Measurements from ENCODE around the gene PRR33. TPM values are rescaled to one million over a fixed set of nuclear protein-coding genes. Genes with fewer than 3 reads are reported as not detected.
"Not testable (repeated sequence)": the region's sequence is repeated elsewhere in the genome, so short reads cannot be mapped to it uniquely, and the experiment has no call there.

Gene PRR33
- polyA plus RNA-seq, 6 donors from 2014 or later: 0.08 to 0.44 (median 0.16) TPM; not detected in 2

DNA sequence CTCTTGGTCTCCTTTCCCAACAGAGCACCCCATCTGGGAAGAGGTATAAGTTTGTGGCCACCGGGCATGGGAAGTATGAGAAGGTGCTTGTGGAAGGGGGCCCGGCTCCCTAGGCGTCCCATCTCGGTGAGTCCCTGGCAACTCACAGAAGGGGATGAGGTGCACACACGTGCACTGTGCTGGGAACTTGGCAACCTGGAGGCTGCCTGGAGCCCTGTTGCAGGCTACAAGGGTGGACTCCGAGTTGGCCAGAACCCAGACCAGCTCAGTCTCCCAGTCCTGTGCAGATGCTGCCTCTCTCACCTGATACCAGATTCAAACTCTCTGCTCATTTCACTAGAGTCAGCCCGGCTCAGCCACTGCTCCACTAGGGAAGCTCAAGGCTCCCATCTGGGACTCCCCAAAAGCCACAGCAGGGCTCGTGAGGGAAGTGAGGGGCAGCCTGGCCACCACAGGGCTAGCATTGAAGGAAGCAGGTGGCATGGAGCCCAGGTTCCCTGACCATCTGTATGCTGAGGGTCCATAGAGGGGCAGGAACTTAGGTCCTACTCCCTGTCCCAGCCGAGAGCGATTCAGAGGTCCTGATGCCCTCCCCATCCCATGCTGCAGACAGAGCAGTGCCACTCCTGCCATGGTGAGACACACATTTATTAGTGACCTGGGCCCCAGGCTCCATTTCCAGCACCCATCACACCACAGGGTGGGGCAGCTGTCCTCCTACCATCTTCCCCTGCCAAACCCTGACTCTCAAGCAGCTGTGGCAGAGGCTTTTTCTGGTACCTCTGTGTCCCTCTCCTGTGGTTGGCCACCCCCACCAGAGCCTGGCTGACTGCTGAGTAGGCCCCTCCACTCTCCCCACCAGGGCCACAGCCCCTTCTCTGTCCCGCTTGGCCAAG is 4.0 kb downstream of the PRR33 start:
- DNase-seq (no peak), ATAC-seq (ENCODE audit: low read depth in 2 of 2) (no peak)
- Mint-ChIP-seq H3K27me3 (no peaks in the 10 kb centered on the region), H3K9me3 (peaks cover 0 to under 1% (median 0%) of the 10 kb centered on the region in 7 donors), H3K4me1 (peaks cover 17 to 37% (median 35%) of the 10 kb centered on the region in 3 donors), H3K27ac (peak overlapping the region in 3 of 6 donors; percentile 73 to 78 (median 76)), H3K36me3 (peaks cover 0 to 4% of the 10 kb centered on the region in 2 donors), H3K4me3 (peak overlapping the region in 2 of 8 donors; percentile 41 to 42)

DNA sequence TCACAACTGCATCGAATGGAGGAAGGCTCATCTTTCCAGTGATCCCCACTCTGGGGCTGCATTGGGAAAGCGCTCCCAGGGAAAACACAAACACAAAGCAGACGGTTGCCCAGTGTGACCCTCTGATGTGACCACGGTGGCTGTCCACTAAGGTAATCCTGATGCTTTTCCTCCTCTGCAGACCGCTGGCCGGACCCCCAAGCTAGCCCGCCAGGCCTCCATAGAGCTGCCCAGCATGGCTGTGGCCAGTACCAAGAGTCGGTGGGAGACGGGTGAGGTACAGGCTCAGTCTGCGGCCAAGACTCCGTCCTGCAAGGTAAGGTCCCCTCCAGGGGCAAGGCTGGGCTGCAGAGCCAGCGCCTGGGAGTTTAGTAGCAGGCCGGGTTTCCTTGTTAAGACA is 5.1 kb downstream of the PRR33 start:
- not testable (repeated sequence) for H3K4me3 Mint-ChIP-seq; H3K27me3 Mint-ChIP-seq; H3K36me3 Mint-ChIP-seq; H3K9me3 Mint-ChIP-seq; DNase-seq; ATAC-seq (ENCODE audit: low read depth in 2 of 2)
- Mint-ChIP-seq H3K27ac (peak overlapping the region in 1 of 6 donors; percentile 33), H3K4me1 (peaks cover 13 to 39% (median 31%) of the 10 kb centered on the region in 3 donors)

DNA sequence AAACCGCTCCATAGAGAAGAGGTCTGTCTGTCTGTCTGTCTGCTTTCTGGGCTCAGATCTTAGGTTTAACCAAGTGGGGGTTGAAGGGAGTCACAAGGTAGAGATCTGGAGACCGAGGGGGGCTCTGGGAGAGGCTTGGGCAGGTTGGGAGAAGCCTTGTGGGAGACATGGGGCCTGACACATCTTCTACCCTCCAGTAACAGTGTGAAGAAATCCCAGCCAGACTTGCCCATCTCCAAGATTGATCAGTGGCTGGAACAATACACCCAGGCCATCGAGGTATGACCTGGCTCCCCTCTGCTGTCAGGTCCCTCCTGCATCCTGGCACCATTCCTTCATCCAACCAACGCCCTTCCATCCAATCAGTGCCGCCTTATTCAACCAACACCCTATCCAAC is 7.4 kb downstream of the PRR33 start:
- peaks cover 17 to 39% (median 38%) of the 10 kb centered on the region in 3 donors for H3K4me1 Mint-ChIP-seq
- DNase-seq (no peak), ATAC-seq (ENCODE audit: low read depth in 2 of 2) (no peak)
- H3K27me3 Mint-ChIP-seq: no peaks in the 10 kb centered on the region
- no peak overlapping the region for H3K4me3 Mint-ChIP-seq
- H3K27ac Mint-ChIP-seq: no peak overlapping the region
- no peaks in the 10 kb centered on the region for H3K9me3 Mint-ChIP-seq
- no peaks in the 10 kb centered on the region for H3K36me3 Mint-ChIP-seq

DNA sequence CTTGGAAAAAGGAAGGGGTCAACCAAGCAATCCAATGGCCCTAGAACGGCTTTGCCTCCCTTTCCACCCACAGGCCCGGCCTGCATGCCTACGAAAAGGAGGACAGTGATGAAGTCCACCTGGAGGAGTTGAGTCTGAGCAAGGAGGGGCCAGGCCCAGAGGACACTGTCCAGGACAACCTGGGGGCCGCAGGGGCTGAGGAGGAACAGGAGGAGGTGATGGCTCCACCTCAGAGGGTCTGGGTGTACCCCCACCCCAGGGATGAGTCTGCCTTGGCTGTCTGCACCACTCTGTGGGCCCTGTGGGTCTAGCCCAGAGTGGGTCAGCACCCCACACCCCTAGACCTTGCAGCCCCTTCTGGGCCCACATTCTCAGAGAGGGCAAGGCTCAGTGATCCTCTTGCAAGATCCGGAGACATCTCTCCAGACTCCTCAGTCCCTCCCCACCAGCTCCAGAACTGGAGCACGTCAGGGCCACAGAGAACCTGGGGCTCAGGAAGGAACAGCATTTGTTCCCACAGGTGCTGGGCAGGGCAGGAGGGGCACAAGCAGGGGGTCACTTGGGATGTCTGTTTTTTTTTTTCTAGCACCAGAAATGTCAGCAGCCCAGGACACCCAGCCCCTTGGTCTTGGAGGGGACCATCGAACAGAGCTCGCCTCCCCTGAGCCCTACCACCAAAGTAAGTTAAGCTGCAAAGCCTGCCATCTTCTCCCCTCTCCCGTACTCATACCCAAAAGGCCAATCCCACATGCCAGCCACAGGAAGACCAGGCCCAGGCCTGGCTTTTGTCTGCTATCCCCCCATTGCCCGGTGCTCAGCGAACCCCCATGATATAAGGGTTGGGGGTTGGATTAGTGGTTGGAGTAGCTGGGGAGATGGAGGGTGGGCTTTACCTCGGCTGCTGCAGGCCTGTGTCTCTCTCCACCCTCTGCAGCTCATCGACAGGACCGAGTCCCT is 8.1 kb downstream of the PRR33 start:
- no peak overlapping the region for H3K27ac Mint-ChIP-seq
- DNase-seq (no peak), ATAC-seq (ENCODE audit: low read depth in 2 of 2) (no peak)

DNA sequence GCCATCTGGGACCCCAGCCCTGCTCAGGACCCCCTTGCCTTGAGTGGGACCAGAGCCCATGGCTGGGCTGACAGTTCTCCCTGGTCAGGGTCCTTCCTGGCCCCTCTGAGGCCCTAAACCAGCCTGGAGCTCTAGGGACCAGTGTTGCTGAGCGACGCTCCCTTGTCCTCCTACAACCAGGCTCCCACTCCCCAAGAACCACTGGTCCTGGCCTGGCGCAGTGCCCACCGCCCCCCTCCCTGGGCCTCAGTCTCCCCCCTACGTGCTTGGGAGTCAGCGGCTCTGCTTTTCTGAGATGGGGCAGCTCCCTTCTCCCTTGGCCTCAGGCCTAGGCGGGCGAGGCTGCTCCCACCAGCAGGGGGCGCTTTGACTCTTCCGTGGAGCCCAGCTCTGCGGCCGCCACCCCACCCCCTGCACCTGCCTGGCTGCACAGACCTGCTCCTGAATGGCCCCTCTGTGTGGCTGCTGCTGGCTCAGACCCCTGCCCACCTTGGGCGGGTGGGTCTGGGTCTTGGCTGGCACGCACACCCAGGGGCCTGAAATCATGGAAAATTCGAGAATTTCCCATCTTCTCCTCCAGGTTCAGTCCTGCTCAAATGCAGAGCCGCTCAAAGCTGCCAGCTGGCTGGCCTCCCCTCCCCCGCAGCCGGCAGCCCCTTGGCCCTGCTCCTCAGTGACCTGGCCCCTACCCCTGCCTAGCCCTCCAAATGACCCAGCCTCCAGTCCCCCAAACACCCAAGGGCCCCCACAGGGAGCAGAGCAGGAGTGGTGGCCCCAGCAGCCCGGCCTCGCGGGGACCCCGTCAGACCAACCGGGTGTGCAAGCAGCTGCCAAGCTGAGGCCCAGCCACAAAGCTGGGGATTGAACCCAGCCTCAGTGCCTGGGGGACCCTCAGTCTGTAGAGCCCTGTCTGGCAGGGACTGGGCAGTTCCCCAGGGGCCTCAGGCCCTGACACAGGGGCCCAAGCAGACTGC is 9.1 kb downstream of the PRR33 start:
- Mint-ChIP-seq H3K9me3 (no peaks in the 10 kb centered on the region), H3K36me3 (no peaks in the 10 kb centered on the region), H3K27ac (peak overlapping the region in 4 of 6 donors; percentile 21 to 75 (median 38)), H3K4me1 (peaks cover 14 to 43% (median 36%) of the 10 kb centered on the region in 3 donors), H3K4me3 (peak overlapping the region in 4 of 8 donors; percentile 47 to 61 (median 54)), H3K27me3 (no peaks in the 10 kb centered on the region)
- ATAC-seq (ENCODE audit: low read depth in 2 of 2) (peak; percentile 90 to 91), DNase-seq (peak; percentile 69)

More for the DNA sequence above, 8.1 kb downstream of the PRR33 start:
- Mint-ChIP-seq H3K9me3 (no peaks in the 10 kb centered on the region), H3K4me1 (peaks cover 13 to 40% (median 37%) of the 10 kb centered on the region in 3 donors), H3K36me3 (no peaks in the 10 kb centered on the region), H3K27me3 (no peaks in the 10 kb centered on the region), H3K4me3 (no peak overlapping the region)

GRCh38 chr11:1881442-1882264 is 10.0 kb downstream of the PRR33 start:
- no peaks in the 10 kb centered on the region for H3K9me3 Mint-ChIP-seq
- peaks cover 18 to 49% (median 39%) of the 10 kb centered on the region in 3 donors for H3K4me1 Mint-ChIP-seq
- no peaks in the 10 kb centered on the region for H3K36me3 Mint-ChIP-seq
- peak overlapping the region in 5 of 6 donors; percentile 32 to 90 (median 46) for H3K27ac Mint-ChIP-seq
- peak; percentile 58 to 66 for ATAC-seq (ENCODE audit: low read depth in 2 of 2)
- H3K4me3 Mint-ChIP-seq: peak overlapping the region in 5 of 8 donors; percentile 47 to 61 (median 54)
- DNase-seq: peak; percentile 29
- H3K27me3 Mint-ChIP-seq: no peaks in the 10 kb centered on the region

- Mint-ChIP-seq H3K27me3 (no peaks in the 10 kb centered on the region), H3K27ac (peak overlapping the region; percentile 16 to 90 (median 75)), H3K4me3 (peak overlapping the region in 5 of 8 donors; percentile 9 to 70 (median 42)), H3K36me3 (no peaks in the 10 kb centered on the region), H3K4me1 (peaks cover 23 to 55% (median 41%) of the 10 kb centered on the region in 3 donors), H3K9me3 (no peaks in the 10 kb centered on the region)
- DNase-seq (no peak), ATAC-seq (ENCODE audit: low read depth in 2 of 2) (no peak)
Observed at GRCh38 chr11:1880746-1881441, 10.8 kb downstream of the PRR33 start.

- Mint-ChIP-seq H3K27me3 (no peaks in the 10 kb centered on the region), H3K4me3 (peak overlapping the region in 3 of 8 donors; percentile 39 to 70 (median 42))
- no peak for DNase-seq
Observed at GRCh38 chr11:1879941-1880720, 11.6 kb downstream of the PRR33 start.

DNA sequence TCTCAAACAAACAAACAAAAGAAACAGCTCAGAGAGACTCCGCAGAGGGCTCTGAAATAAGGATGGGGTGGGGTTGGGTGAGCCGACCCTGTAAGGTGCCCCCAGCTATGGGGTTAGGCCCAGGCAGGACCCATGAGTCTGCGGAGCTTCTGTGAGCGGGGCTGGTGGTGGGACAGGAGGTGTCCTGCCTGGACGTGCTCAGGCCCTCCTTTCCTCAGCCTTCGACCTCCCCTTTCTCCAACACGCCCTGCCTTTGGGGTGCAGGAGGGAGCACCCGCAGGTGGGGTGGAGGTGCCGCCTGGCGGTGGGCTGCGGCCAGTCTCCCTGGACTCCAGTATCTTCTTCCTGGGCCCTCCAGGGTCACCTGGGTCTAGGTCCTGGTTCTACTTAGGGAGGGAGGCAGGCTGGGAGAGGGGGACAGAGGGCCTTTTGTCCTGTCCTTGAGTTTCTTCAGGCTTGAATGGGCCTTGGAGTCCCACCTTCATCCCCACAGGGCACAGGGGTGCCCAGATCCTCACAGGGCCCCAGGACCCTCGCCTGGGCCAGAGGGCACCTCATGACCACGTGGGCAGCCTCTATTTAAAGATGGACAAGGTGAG is 12.3 kb downstream of the PRR33 start:
- Mint-ChIP-seq H3K27me3 (no peaks in the 10 kb centered on the region), H3K4me3 (peak overlapping the region in 1 of 8 donors; percentile 29), H3K27ac (peak overlapping the region in 4 of 6 donors; percentile 13 to 67 (median 55)), H3K9me3 (no peaks in the 10 kb centered on the region), H3K4me1 (peaks cover 27 to 55% (median 45%) of the 10 kb centered on the region in 3 donors), H3K36me3 (no peaks in the 10 kb centered on the region)
- no peak for DNase-seq
- ATAC-seq (ENCODE audit: low read depth in 2 of 2): no peak

More at GRCh38 chr11:1879941-1880720, 11.6 kb downstream of the PRR33 start:
- Mint-ChIP-seq H3K27ac (peak overlapping the region in 5 of 6 donors; percentile 13 to 81 (median 66)), H3K36me3 (no peaks in the 10 kb centered on the region), H3K4me1 (peaks cover 27 to 55% (median 44%) of the 10 kb centered on the region in 3 donors), H3K9me3 (no peaks in the 10 kb centered on the region)
- ATAC-seq (ENCODE audit: low read depth in 2 of 2): no peak

Data from naive B cell (primary cell).